Cardiac septum (tissue), 1 donor: ENCODE measurements around the gene KCNMA1. TPM values are rescaled to one million over a fixed set of nuclear protein-coding genes. Genes with fewer than 3 reads are reported as not detected.

Experiments used
- DNase-seq: peaks from one replicate; pipeline ENCODE4 v3.0.0-alpha.2; 2020; ENCODE audit warnings: low spot score
- intact Hi-C: fragments of 100-400 bp; cut with DNase I; formaldehyde crosslinking; loops from one replicate; pipeline ENCODE4 v1.14.0; 2022
- total RNA-seq: library from RNA; stranded (reverse); fragmentation: NEBNext Ultra II Directional; extraction: Animal tissue kit (Norgen Biotek cat#: 25700); gene quantifications from one replicate; pipeline ENCODE4 v1.2.1, GENCODE V29; 2021
- donor health status: DM: no; HTN: no; CAD: no.

The KCNMA1 gene
- total RNA-seq, 1 donor from 2014 or later: 2.0 TPM

DNA sequence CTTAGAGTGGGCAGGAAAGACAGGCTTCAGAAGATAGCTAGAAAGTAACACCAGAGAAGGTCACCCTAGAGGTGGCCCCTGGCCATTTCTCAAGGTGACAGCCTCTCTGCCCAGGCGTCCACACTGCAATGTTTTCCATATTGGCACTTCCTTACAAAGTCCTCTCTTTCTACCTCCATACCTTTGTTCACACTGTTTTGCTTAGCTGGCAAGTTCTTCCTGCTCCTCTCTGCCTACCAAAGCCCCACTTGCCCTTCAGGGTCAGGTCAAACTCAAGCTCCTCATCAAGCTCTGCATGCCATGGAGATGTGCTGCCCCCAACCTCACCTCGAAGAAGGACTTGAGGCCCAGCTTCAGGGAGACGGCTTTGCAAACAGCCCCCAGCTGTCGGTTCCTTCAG lies 190.9 kb downstream of the KCNMA1 start:
- intact Hi-C loops: no loop called here
- DNase-seq: no peak

DNA sequence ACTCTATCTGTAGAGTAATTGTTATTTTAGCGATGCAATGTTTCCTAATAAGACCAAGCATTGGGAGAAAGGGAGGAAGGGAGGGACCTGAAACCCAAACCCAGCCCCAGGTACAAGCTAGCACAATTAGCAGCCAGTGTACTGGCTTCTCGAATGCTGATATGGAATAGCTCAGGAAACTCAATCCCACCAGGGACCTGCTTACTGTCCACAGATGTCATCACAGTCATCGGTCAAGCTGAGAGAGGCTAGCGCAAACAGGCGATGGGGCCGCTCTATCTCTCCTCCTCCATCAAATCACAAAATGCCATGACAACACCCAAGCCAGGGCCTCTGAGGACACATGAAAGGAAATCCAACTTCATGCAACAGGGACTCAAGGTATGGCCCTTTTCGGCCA lies 192.1 kb downstream of the KCNMA1 start:
- intact Hi-C loops: no loop called here
- DNase-seq: no peak

DNA sequence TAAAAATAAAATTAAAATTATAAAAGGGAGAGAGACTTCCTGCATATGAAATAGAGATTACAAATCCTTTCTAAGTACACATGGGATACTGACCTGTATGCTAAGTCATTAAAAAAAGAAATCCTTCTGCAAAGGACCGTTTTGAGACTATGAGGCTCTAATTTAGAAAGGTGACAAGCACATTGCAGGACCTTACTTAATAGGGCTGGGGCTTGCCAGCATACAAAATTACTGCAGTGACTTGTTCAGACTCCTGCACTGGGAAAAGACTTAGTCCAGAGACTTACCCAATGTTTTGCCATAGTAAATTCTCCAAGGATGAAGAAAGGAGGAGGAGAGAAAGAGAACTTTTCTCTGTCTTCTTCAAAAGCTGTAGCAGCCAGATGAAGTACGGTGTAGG lies 193.6 kb downstream of the KCNMA1 start:
- DNase-seq: no peak
- intact Hi-C loops: no loop called here

DNA sequence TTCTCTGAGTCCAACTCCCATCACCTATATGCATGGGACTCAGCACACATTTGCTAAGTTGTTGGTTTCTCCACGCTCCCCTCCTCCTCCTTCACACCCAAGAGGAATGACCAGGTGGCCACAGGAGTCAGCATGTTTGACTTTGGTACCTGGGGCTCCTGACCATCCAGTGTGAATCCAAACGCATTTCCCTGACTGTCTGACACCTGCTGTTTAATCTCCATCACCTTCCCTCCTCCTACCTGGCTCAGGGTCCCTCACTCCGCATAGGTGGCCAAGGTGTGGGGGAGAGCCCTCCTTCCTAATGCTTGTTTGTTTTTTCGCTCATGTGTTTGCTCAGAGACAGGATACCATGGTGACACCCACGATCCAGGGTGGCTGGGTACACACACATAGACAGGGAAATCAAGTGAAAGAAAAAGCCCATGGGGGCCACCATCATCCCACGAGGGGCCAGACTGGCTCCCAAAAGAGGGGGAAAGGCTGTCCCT lies 194.9 kb downstream of the KCNMA1 start:
- no peak for DNase-seq

DNA sequence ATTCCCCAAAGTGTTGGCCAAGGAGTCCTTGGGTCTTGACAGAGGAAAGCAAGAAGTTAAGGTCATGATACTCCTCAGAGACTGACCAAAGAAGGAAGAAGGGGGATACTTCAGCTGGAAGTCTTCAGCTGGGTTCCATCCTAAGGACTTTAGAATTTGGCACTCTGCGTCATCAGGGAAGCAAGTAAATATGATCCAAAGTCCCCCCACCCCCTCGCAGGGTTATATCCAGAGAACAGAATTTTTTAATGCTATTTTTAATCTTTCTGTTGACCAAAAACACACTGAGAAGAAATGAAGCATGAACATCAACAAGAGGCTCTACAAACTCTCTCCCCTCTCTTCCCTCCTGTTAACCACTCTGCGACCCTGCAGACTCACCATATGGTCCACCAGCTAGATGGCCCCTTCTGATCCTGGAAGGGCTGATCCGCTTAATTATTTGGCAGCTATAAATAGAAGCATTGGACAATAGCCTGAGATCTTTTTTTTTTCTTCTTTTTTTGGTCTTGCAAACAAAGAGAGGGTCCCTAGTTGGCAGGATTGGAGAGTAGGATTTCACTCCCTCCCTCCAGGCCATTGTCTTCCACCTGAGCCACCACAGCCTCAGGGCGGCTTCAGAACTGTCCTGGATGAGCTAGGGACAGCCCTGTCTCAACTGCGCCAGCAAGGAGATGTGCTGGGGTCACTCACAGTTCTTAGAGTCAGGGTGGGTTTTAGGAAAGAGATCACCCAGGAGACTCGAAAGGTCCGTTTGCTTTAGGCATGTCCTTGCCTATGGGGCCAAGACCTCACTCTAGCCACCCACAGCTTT lies 196.0 kb downstream of the KCNMA1 start:
- DNase-seq: no peak
- intact Hi-C loops: no loop called here

More for the DNA sequence above, 194.9 kb downstream of the KCNMA1 start:
- intact Hi-C loops: no loop called here

DNA sequence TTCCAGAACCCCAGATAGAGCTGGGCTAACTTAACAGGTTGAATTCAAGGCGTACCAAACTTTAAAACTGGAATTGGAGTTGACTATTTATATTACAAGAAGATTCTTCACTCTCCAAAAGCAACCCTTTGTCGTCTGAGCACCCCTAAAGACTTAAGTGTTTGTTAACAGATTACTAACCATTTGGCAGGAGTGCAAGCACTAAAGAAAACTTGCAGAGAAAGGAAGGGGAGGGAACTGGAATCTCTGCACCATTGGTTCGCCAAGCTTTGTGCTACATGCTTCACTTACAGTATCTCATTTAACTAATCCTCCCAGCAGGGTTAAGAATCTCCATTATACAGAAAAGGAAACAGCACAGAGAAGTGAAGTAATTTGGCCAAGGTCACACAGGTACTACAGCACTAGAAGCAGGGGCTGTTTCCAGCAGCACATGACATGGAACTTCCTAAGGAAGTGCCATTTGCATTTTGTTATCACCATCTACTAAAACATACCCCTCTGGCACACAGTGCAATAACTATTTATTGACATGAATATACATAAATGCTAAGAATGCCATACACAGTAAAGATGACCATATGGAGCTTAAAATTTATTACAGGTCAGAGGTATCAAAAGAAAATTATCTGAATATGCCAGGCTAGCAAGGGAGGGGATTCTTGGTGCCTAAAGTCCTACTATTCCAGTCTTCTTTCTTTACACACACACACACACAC lies 201.2 kb downstream of the KCNMA1 start:
- no peak for DNase-seq
- intact Hi-C loops: no loop called here

DNA sequence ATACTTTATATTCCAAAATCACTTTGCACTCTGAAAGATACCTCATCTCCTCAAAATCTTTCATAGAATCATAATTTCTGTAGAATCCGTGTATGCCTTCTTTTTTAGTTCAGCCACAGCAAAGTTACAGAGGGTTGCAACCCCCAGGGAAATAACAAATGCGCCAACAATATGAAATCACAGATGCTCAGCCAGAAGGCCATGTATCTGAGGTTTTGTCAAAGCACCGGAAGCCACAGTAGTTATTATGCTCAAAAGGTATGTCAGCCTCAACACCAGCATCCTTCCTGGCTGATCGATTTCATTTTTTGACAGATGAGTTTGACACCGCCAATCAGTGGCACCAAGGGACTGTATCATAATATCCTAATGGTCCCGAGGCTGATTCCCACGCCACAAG lies 204.1 kb downstream of the KCNMA1 start:
- DNase-seq: no peak
- intact Hi-C loops: no loop called here

DNA sequence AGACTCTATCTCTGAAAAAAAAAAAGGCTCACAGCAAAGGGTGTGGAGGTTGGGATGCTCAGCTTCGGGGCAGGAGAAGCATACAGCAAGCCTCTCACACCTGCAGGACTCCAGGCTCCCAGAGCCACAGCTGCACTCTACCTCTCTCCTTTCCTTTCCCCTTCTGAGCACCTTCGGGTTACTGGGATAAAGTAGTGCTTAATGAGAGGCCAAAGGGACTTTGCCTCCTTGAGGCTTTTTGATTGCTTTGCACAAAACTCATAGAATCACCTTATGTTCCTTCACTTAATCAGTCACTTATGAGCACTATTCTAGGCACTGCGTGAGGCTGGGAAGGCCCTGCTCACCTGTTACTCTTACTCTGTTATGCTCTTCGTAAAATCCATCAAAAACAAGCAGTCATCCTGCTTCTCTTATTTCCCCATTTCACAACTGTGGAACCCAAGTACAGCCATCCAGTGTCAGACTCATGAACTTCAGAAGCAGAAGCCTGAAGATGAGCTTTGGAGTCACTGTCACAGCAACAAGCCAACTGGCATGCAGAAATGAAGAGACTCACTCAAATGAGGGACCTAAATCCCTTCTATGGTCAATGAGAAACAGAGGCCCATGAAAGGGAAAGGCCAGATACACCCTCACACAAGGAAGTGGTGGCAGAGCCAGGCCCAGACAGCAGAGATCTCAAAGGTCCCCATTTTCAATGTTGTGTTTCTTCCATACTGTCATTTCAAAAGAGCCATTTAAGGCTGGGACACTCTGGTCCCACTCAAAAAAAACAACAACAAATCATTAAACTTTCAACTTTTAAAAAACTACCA lies 205.4 kb downstream of the KCNMA1 start:
- DNase-seq: no peak
- intact Hi-C loops: no loop called here

DNA sequence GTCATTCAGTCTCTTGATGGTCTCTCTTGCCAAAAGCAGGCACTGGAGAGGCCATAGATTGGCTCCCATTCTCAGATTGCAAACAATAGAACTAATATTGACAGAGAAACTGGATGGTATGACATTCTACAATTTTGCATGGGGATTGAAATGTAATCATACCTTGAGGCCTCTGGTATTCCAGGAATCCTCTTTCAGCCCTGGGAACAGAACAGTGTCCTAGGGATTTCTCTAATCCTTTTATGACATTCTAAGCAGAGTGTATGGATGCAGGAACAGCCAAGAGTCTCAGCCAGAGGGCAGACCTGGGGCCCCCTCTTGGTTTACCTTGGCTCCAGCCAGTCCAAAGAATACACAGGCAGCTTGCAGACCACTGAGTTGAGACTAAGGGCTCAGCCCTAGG lies 206.4 kb downstream of the KCNMA1 start:
- intact Hi-C loops: no loop called here
- no peak for DNase-seq

DNA sequence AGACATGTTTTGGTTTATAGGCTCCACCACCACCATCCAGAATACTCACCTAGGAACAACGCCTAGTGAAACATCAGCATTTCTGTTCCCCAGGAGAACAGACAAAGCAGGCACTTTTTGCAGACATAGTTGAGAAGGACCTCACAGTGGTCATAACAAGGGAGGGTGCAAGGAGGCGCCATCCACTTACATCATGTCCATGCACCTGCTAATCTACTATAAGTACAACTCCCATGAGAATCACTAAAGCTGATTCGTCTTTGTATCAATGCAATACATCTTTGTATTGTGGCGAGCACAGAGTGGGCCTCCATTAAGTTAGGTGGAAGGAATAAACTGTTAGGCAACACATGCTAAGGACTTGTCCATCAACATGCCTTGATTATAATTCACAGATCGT lies 207.1 kb downstream of the KCNMA1 start:
- no peak for DNase-seq
- intact Hi-C loops: no loop called here

DNA sequence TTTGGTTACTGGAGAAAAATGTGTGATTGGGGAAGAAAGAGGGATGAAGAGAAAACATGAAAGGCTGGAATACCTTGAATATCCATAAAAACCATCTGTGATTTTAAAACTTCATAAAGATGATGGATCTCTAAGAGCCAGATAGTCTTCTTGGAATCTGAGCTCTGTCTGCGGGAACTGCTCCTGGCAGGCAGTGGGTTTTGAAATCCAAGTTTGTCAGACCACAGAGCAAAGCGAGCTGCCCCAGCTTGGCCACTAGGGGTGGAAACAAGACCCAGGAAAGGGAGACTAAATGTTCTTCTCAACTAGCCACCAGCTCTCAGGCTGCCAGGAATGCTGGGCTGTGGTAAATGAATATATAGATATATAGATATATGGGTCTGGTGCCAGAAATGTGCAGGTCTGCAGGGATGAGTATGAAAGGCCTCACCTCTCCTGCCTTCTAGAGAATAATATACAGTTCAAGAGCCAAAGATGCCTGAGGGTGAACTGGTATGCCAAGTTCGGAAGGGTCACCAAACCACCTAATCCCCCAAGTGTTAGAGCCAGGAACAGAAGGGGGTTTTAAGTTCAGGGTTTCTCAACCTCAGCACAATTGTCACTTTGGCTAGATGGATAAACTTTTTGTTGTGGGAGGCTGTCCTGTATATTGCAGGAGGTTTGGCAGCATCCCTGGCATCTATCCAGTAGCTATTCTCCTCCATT lies 208.8 kb downstream of the KCNMA1 start:
- intact Hi-C loops: no loop called here
- DNase-seq: no peak

DNA sequence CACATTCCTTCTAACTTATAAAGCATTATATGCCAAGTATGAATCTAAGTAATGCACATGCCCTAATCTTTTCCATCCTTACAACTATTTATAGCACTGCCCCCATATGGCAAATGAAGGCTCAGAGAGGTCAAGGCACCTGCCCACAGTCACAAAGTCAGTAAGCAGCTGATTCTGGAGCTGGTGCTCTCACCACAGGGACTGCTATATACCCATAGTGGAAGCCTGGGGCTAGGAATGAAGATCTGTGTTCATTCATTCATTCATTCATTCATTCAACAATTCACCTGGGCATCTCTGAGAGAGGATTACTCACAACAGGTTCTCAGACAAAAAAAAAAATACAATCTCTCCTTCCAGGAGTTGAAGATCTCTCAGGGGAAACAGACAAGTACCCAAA lies 213.4 kb downstream of the KCNMA1 start:
- DNase-seq: no peak
- intact Hi-C loops: no loop called here

DNA sequence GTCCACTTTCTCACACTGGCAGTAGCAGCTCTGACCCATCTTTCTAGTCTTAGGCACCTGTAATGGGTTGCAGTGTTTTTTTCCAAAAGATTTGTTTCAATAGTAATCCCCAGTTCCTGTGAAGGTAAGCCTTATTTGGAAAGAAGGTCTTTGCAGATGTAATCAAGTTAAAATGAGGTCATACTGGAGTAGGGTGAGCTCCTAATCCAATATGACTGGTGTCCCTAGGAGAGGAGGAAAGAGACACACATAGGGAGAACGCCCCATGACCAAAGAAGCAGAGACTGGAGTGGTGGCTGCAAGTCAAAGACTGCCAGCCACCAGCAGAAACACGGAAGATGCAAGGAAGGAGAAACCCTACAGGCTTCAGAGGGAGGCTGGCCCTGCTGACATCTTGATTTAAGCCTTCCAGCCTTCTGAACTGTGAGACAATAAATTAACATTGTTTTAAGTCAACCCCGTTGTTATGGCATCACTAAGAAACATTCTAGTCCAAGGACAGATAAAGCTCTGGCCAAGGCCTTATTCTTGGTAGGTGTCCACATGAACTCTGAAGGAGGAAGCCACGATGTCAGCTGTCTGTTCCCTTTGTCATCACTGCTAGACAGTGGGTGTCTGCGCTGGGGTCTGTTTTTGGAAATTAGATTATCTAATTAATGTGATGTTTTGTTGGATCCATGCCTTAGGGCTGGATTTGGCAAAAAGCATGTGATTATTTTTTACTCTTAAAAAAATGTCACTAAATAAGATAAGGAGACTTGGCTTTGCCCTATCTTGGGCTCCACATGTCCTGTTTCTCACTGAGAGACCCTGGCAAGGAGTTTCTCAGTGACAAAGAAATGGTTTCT lies 214.9 kb downstream of the KCNMA1 start:
- no peak for DNase-seq
- intact Hi-C loops: no loop called here

DNA sequence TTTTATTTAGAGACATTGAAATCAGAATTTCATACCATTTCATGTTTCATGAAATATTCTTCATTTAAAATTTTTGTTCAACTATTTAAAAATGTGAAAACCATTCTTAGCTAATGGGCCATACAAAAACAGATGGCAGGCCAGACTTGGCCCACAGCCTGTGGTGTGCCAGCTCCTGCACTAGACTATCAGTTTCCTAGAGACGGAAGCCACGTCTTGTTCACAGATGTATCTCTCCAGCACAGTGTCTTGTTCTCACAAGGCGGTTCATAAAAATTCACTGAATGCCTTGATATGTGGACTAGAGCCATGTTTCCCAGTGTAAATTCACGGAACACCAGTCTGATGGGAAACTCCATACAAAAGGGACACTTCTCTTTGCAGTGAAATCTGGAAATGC lies 216.0 kb downstream of the KCNMA1 start:
- DNase-seq: no peak
- intact Hi-C loops: no loop called here

DNA sequence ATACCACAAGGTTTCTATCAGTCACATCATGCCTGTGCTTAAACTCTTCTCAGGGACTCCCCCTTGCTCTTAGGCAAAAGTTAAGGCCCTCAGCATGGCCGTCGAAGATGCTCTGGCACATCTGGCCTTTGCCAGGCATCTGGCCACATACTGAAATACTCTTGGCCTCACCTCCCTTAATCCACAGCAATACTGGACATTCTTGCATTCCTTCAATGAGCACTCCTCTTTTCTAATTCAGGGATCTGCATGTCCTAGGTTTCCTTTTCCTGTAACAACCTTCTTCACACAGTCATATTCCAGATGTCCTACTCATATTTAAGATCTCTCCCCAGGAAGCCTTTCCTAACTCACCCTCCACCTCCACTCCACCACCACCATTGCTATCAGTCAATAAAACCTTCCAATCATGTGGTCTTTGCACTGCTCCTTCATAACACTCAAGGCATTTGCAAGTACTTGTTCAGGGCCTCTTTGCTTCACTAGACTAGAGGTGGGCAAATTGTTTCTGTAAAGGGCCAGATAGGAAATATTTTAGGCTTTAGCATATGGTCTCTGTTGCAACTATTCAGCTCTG lies 216.6 kb downstream of the KCNMA1 start:
- DNase-seq: peak; percentile 50
- intact Hi-C loops: no loop called here

DNA sequence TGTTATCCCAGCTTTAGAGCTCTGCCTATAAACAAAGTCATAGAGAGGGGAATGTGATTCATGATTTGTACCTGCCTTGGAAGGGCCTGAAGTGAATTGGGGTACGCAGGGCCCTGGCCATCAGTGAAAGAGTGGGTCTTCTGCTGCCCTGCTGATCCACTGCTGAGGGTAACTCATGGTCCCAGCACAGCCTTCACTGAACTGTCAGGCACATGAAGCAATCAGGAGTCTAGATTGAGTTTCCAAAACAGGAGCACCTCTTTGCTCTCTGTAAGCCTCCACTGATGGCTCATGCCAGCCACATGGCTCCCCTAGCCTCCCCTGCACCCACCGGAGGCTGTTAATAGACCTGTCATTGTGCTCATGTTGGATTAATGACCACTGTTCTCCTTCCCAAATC lies 217.6 kb downstream of the KCNMA1 start:
- DNase-seq: peak; percentile 20
- intact Hi-C loops: no loop called here

DNA sequence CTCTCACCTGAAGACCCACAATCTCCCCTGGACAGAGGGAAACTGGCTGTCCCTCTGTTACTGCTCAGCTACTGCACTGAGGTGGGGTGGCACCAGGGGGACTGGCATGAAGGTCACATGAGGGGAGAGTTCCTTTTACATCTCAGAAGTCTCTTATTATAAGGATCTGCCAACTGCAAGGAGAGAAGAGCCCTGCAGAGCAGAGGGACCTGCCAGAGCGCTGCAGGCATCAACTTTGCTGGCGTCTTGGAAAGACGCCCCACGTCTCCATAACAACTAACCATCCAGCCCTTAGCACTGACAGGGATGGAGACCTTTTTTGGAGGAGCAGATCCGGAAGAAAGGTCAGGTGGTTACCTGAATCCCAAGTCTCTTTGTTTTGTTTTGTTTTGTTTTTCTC lies 218.6 kb downstream of the KCNMA1 start:
- no peak for DNase-seq
- intact Hi-C loops: no loop called here

DNA sequence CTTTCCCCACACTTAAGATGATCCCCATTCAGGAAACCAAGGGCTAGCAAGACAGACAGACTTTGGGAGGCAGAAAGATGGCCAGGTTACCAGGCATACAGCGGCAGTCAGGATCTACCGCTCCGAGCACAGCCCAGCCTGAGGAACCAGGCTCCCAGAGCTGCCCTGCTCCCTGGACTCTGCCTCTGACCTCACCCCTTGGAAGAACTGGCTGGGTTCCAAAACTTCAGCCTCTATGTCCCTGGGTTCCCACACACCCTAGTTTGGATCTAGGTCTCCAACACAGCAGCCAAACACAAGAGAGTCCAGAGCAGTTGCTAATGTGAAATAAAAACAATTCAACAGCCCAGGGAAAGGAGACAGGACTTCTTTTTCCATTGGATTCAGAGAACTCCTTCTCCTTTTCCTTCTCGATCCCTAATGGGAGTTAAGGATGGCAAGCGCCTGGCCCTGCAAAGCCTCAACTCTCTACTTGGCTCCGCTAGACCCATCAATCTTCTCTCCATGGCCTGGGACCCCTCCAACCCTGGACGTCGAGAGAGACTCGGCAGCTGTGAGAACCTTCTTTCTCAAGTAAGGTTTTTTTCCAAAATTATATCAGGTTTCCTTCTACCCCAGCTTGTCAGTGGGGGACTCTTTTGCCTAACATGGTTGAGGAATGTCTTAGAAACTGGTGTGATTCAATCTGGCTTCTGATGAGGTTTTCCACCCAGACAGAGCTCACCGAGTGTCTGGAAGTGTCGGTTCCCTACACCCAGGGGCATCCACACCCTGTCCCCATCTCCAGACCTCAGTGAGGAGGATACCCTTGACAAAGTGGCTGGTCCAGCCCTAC lies 219.6 kb downstream of the KCNMA1 start:
- intact Hi-C loops: no loop called here
- DNase-seq: no peak
